Neural progenitor cell (in vitro differentiated cells): ENCODE results near the gene BBX.

Experiments
- CTCF ChIP-seq: fragments of 200-600 bp; sonication (generic); IDR thresholded peaks from 2 replicates; pipeline ENCODE4 v1.5.1; 2017; ENCODE audit warnings: antibody characterized with exemption, mild to moderate bottlenecking
- EZH2 ChIP-seq: fragments of 200-600 bp; sonication (generic); IDR thresholded peaks from 2 replicates; pipeline ENCODE4 v1.6.1; 2017; ENCODE audit warnings: antibody characterized with exemption, mild to moderate bottlenecking, moderate library complexity

GRCh38 chr3:107775974-107776373, 253.2 kb downstream of the BBX start:
- TF ChIP-seq CTCF = no peak
- no peak for TF ChIP-seq EZH2
